ENCODE measurements around the gene ARNT2. TPM values are rescaled to one million over a fixed set of nuclear protein-coding genes. Genes with fewer than 3 reads are reported as not detected.

The ARNT2 gene
- polyA plus RNA-seq, 1 of the 3 experiments (the other 2 are of a cell fraction), result 17.0 TPM

GRCh38 chr15:80526556-80527340, 122.6 kb downstream of the ARNT2 start:
- H3K27me3 ChIP-seq (ENCODE audit: insufficient read depth), result no peaks in the 10 kb centered on the region
- no peak overlapping the region for H3K27ac ChIP-seq (ENCODE audit: low read depth in 2 of 2, low read length in 1 of 2)
- no peaks in the 10 kb centered on the region for H4K20me1 ChIP-seq (ENCODE audit: insufficient read depth)
- WGBS (ENCODE audit: low lambda C conversion rate), result 51% methylated on average over 2 of the region's 3 CpGs
- peaks cover 0 to under 1% of the 10 kb centered on the region in 2 experiments for H3K36me3 ChIP-seq (replicated peaks in 1 of 2; ENCODE audit: control insufficient read depth in 1 of 2, insufficient read depth in 2 of 2, low read length in 1 of 2)
- DNase-seq, result no peak
- CTCF ChIA-PET, result interaction anchor here (0.9 kb wide), 1 partner anchor 71 kb away, joined by 3 read pairs; no protein-coding TSS in a partner anchor
- H3F3A ChIP-seq (replicated peaks; ENCODE audit: insufficient read depth), result no peaks in the 10 kb centered on the region
- no peaks in the 10 kb centered on the region for H3K4me1 ChIP-seq (ENCODE audit: control insufficient read depth in 1 of 2, insufficient read depth in 2 of 2, low read depth in 1 of 2, low read length in 1 of 2)
- POLR2A ChIA-PET, result interaction anchor here (0.6 kb wide), 1 partner anchor 354 kb away, joined by 3 read pairs; no protein-coding TSS in a partner anchor
- H2AFZ ChIP-seq (ENCODE audit: low read depth), result no peak overlapping the region
- TF ChIP-seq RAD21 (IDR thresholded peaks at IDR 0.05; ENCODE audit: low read length) (no peak), USF1 (IDR thresholded peaks at IDR 0.05; ENCODE audit: borderline replicate concordance, low read depth) (no peak), FOXJ3 (CRISPR knock-in tag; IDR thresholded peaks at IDR 0.05) (no peak), POLR2AphosphoS5 (IDR thresholded peaks at IDR 0.05; ENCODE audit: low read depth, low read length) (no peak), RXRA (IDR thresholded peaks at IDR 0.05; ENCODE audit: borderline replicate concordance, low read depth) (no peak), RFX5 (IDR thresholded peaks at IDR 0.05; ENCODE audit: low read length) (no peak), CTCF (IDR thresholded peaks at IDR 0.05) (no peak), EP300 (IDR thresholded peaks at IDR 0.05; ENCODE audit: borderline replicate concordance in 1 of 2, low read depth in 1 of 2, low read length in 1 of 2) (no peak), YY1 (IDR thresholded peaks at IDR 0.05; ENCODE audit: low read depth) (no peak), RCOR1 (IDR thresholded peaks at IDR 0.05; ENCODE audit: low read length) (no peak), FOXM1 (IDR thresholded peaks at IDR 0.05; ENCODE audit: low read depth) (no peak), CHD2 (IDR thresholded peaks at IDR 0.05; ENCODE audit: low read length, partially characterized antibody) (no peak), PBX3 (IDR thresholded peaks at IDR 0.05) (no peak), GABPA (IDR thresholded peaks at IDR 0.05; ENCODE audit: low read depth) (no peak), MXI1 (IDR thresholded peaks at IDR 0.05; ENCODE audit: low read depth, low read length) (no peak), JUND (IDR thresholded peaks at IDR 0.05) (no peak), ZBTB33 (IDR thresholded peaks at IDR 0.05; ENCODE audit: borderline replicate concordance, low read depth) (no peak), IRF3 (IDR thresholded peaks at IDR 0.05; ENCODE audit: low read depth, low read length) (no peak), MAX (IDR thresholded peaks at IDR 0.05; ENCODE audit: low read depth) (no peak), TCF12 (IDR thresholded peaks at IDR 0.05) (no peak)
- H3K9me2 ChIP-seq, result no peaks in the 10 kb centered on the region
- H3K9me3 ChIP-seq, result no peaks in the 10 kb centered on the region
- no peak overlapping the region for H3K4me2 ChIP-seq
- no peak overlapping the region for H3K9ac ChIP-seq
- no peak overlapping the region for H3K4me3 ChIP-seq (ENCODE audit: low read depth in 2 of 2, low read length in 1 of 2)
- H3K79me2 ChIP-seq (ENCODE audit: insufficient read depth), result no peaks in the 10 kb centered on the region
